ENCODE results near the gene FAM222B.
A peak's percentile ranks its signal among the peaks of the same experiment; 100 is the strongest.

DNA sequence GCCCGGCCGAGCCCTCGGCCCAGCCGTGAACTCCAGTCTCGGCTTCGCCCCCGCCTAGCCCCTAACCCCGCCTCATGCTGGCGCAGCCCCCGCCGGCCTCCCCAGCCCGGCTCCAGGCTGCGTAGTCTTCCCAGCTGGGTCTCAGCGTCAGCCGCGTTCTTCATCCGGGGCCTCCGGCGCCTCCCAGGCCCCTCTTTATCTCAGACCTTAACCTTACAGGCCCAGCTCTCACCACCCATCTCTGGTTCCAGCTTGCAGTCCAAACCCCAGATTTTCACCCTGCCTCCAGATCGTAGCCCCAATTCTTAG lies 130.9 kb downstream of the FAM222B start, which contains the start of gene PROCA1:
- no peak for TF ChIP-seq CREM (CRISPR knock-in tag; IDR thresholded peaks at IDR 0.05)
- TF ChIP-seq, protein P1, sequence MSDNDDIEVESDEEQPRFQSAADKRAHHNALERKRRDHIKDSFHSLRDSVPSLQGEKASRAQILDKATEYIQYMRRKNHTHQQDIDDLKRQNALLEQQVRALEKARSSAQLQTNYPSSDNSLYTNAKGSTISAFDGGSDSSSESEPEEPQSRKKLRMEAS (CRISPR knock-in tag; IDR thresholded peaks at IDR 0.05), result 0 out of 2 replicates have a peak, but pooled peaks have one; percentile 3
- TF ChIP-seq, protein P2, sequence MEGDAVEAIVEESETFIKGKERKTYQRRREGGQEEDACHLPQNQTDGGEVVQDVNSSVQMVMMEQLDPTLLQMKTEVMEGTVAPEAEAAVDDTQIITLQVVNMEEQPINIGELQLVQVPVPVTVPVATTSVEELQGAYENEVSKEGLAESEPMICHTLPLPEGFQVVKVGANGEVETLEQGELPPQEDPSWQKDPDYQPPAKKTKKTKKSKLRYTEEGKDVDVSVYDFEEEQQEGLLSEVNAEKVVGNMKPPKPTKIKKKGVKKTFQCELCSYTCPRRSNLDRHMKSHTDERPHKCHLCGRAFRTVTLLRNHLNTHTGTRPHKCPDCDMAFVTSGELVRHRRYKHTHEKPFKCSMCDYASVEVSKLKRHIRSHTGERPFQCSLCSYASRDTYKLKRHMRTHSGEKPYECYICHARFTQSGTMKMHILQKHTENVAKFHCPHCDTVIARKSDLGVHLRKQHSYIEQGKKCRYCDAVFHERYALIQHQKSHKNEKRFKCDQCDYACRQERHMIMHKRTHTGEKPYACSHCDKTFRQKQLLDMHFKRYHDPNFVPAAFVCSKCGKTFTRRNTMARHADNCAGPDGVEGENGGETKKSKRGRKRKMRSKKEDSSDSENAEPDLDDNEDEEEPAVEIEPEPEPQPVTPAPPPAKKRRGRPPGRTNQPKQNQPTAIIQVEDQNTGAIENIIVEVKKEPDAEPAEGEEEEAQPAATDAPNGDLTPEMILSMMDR (IDR thresholded peaks at IDR 0.05), result no peak
- TF ChIP-seq, protein P3, sequence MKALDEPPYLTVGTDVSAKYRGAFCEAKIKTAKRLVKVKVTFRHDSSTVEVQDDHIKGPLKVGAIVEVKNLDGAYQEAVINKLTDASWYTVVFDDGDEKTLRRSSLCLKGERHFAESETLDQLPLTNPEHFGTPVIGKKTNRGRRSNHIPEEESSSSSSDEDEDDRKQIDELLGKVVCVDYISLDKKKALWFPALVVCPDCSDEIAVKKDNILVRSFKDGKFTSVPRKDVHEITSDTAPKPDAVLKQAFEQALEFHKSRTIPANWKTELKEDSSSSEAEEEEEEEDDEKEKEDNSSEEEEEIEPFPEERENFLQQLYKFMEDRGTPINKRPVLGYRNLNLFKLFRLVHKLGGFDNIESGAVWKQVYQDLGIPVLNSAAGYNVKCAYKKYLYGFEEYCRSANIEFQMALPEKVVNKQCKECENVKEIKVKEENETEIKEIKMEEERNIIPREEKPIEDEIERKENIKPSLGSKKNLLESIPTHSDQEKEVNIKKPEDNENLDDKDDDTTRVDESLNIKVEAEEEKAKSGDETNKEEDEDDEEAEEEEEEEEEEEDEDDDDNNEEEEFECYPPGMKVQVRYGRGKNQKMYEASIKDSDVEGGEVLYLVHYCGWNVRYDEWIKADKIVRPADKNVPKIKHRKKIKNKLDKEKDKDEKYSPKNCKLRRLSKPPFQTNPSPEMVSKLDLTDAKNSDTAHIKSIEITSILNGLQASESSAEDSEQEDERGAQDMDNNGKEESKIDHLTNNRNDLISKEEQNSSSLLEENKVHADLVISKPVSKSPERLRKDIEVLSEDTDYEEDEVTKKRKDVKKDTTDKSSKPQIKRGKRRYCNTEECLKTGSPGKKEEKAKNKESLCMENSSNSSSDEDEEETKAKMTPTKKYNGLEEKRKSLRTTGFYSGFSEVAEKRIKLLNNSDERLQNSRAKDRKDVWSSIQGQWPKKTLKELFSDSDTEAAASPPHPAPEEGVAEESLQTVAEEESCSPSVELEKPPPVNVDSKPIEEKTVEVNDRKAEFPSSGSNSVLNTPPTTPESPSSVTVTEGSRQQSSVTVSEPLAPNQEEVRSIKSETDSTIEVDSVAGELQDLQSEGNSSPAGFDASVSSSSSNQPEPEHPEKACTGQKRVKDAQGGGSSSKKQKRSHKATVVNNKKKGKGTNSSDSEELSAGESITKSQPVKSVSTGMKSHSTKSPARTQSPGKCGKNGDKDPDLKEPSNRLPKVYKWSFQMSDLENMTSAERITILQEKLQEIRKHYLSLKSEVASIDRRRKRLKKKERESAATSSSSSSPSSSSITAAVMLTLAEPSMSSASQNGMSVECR (CRISPR knock-in tag; IDR thresholded peaks at IDR 0.05; ENCODE audit: borderline replicate concordance), result peak; percentile 16; the same call in 1 of the 2 replicates
- TF ChIP-seq, protein P4, sequence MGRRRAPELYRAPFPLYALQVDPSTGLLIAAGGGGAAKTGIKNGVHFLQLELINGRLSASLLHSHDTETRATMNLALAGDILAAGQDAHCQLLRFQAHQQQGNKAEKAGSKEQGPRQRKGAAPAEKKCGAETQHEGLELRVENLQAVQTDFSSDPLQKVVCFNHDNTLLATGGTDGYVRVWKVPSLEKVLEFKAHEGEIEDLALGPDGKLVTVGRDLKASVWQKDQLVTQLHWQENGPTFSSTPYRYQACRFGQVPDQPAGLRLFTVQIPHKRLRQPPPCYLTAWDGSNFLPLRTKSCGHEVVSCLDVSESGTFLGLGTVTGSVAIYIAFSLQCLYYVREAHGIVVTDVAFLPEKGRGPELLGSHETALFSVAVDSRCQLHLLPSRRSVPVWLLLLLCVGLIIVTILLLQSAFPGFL (CRISPR knock-in tag; IDR thresholded peaks at IDR 0.05; ENCODE audit: borderline replicate concordance), result no peak
- TF ChIP-seq, protein P5, sequence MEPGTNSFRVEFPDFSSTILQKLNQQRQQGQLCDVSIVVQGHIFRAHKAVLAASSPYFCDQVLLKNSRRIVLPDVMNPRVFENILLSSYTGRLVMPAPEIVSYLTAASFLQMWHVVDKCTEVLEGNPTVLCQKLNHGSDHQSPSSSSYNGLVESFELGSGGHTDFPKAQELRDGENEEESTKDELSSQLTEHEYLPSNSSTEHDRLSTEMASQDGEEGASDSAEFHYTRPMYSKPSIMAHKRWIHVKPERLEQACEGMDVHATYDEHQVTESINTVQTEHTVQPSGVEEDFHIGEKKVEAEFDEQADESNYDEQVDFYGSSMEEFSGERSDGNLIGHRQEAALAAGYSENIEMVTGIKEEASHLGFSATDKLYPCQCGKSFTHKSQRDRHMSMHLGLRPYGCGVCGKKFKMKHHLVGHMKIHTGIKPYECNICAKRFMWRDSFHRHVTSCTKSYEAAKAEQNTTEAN (CRISPR knock-in tag; IDR thresholded peaks at IDR 0.05), result no peak
- TF ChIP-seq, protein P6, sequence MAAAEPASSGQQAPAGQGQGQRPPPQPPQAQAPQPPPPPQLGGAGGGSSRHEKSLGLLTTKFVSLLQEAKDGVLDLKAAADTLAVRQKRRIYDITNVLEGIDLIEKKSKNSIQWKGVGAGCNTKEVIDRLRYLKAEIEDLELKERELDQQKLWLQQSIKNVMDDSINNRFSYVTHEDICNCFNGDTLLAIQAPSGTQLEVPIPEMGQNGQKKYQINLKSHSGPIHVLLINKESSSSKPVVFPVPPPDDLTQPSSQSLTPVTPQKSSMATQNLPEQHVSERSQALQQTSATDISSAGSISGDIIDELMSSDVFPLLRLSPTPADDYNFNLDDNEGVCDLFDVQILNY (CRISPR knock-in tag; IDR thresholded peaks at IDR 0.05), result no peak
- no peak for TF ChIP-seq GTF2I (CRISPR knock-in tag; conservative IDR thresholded peaks at IDR 0.05)
- no peak for TF ChIP-seq ZNF317 (CRISPR knock-in tag; IDR thresholded peaks at IDR 0.05; ENCODE audit: borderline replicate concordance, low read depth)
- TF ChIP-seq ZNF232 (CRISPR knock-in tag; IDR thresholded peaks at IDR 0.05), result no peak
- no peak for TF ChIP-seq RELA (CRISPR knock-in tag; IDR thresholded peaks at IDR 0.05; ENCODE audit: borderline replicate concordance)
- no peak for TF ChIP-seq SP1 (CRISPR knock-in tag; conservative IDR thresholded peaks at IDR 0.05)

Measured in WTC11 (cell line).